HepG2 (cell line): Measurements from ENCODE around the gene CNTD1. TPM values are rescaled to one million over a fixed set of nuclear protein-coding genes. Genes with fewer than 3 reads are reported as not detected.

Experiments
- ATAC-seq: fragments of 200-7000 bp; cut with Tn5 transposase; 3 replicates; pipeline ENCODE4 v1.9.1; 2020; ENCODE audit warnings: mild to moderate bottlenecking, moderate library complexity
- BruUV-seq: library from RNA; stranded (reverse); fragments of 400-500 nt; replicated peaks from 2 replicates; lab custom pipeline; 2021; lab: Mats Ljungman, UMichigan
- CTCF ChIA-PET: fragments of 300-600 bp; formaldehyde crosslinking; extraction: SDS; loops from one replicate; lab custom pipeline; 2021; ENCODE audit warnings: low total read pairs, inconsistent platforms, low intra/inter-chr PET ratio; lab: Yijun Ruan, JAX
- POLR2A ChIA-PET: fragments of 350-600 bp; sonication (Branson Sonifier 250); formaldehyde crosslinking; loops from one replicate; lab custom pipeline; 2020; ENCODE audit warnings: antibody characterized with exemption, inconsistent platforms; lab: Yijun Ruan, JAX
- DNase-seq: peaks from one replicate; pipeline ENCODE4 v3.0.0-alpha.2; 2015; ENCODE audit warnings: low spot score
- FAIRE-seq: peaks from 3 replicates; lab custom pipeline; 2011; peaks lifted over from hg19 to GRCh38; lab: Jason Lieb, UNC
- H2AFZ ChIP-seq: one replicate; pipeline ENCODE4 v1.6.1; 2011; ENCODE audit warnings: low read length, inconsistent platforms
- H3K27ac ChIP-seq: fragments of 300-600 bp; 3 replicates; pipeline ENCODE4 v1.8.0; 2011; ENCODE audit warnings: mixed run types, mild to moderate bottlenecking, mixed read lengths, low read length, inconsistent platforms; ENCODE audit not compliant: insufficient read depth; ENCODE audit errors: extremely low read length
- H3K27me3 ChIP-seq, 2 experiments: fragments of 200-600 bp in 1 of 2; 2 replicates in 1 of 2; 3 replicates in 1 of 2; pipeline versions ENCODE4 v1.6.0 to v1.8.0; 2011; ENCODE audit warnings: low read length in 2 of 2, mild to moderate bottlenecking in 2 of 2, moderate library complexity in 2 of 2, inconsistent platforms in 1 of 2; ENCODE audit not compliant: insufficient read depth in 2 of 2, control insufficient read depth in 1 of 2
- H3K36me3 ChIP-seq, 2 experiments: fragments of 200-600 bp in 1 of 2; replicated peaks in 1 of 2; 2 replicates in 1 of 2; 3 replicates in 1 of 2; pipeline versions ENCODE4 v1.5.1 to v1.8.0; 2011; ENCODE audit warnings: low read length in 2 of 2, inconsistent platforms in 1 of 2; ENCODE audit not compliant: insufficient read depth in 2 of 2, control insufficient read depth in 1 of 2
- H3K4me1 ChIP-seq: 2 replicates; pipeline ENCODE4 v1.5.1; 2012; ENCODE audit warnings: low read length, inconsistent platforms; ENCODE audit not compliant: insufficient read depth
- H3K4me2 ChIP-seq: 2 replicates; pipeline ENCODE4 v1.6.0; 2011; ENCODE audit warnings: low read depth, low read length, inconsistent platforms
- H3K4me3 ChIP-seq, 3 experiments: fragments of 200-600 bp in 1 of 3; sonication (generic), shearing (Covaris generic) in 1 of 3; replicated peaks in 1 of 3; 2 replicates each; pipeline ENCODE4 v1.5.1; 2011 to 2016; ENCODE audit warnings: low read length in 3 of 3, inconsistent platforms in 2 of 3, low read depth in 2 of 3, mild to moderate bottlenecking in 2 of 3, control low read depth in 1 of 3, mixed read lengths in 1 of 3; ENCODE audit not compliant: insufficient read depth in 1 of 3
- H3K79me2 ChIP-seq: one replicate; pipeline ENCODE4 v1.6.1; 2011; ENCODE audit warnings: low read length, inconsistent platforms; ENCODE audit not compliant: insufficient read depth
- H3K9ac ChIP-seq: 2 replicates; pipeline ENCODE4 v1.6.0; 2011; ENCODE audit warnings: mild to moderate bottlenecking, low read depth, low read length, inconsistent platforms; ENCODE audit not compliant: insufficient read depth
- H3K9me3 ChIP-seq: 2 replicates; pipeline ENCODE4 v1.5.1; 2012; ENCODE audit warnings: mild to moderate bottlenecking, low read length
- H4K20me1 ChIP-seq: 2 replicates; pipeline ENCODE4 v1.6.0; 2011; ENCODE audit warnings: inconsistent platforms, mild to moderate bottlenecking, low read length, moderate library complexity; ENCODE audit not compliant: insufficient read depth
- EP300 ChIP-seq, 3 experiments: sonication (generic) in 1 of 3; formaldehyde crosslinking in 1 of 3; IDR thresholded peaks; 2 replicates each; pipeline versions ENCODE4 v1.5.1 to v1.6.1; 2011 to 2020; ENCODE audit warnings: low read depth in 2 of 3, low read length in 2 of 3, borderline replicate concordance in 1 of 3, improper control_type of control experiment in 1 of 3, mild to moderate bottlenecking in 1 of 3, missing genetic modification reagents in 1 of 3, moderate library complexity in 1 of 3
- GABPA ChIP-seq, 2 experiments: IDR thresholded peaks; 2 replicates each; pipeline ENCODE4 v1.6.1; 2011 to 2016; ENCODE audit warnings: low read depth in 2 of 2, low read length in 1 of 2, missing biosample characterization in 1 of 2, missing genetic modification characterization in 1 of 2
- HNF4A ChIP-seq: sonication (generic); formaldehyde crosslinking; IDR thresholded peaks from 2 replicates; pipeline ENCODE4 v1.4.0; 2020; ENCODE audit warnings: missing genetic modification reagents
- MATR3 ChIP-seq: sonication (generic); formaldehyde crosslinking; IDR thresholded peaks from 2 replicates; pipeline ENCODE4 v1.4.0; 2020; ENCODE audit warnings: missing genetic modification reagents
- MBD4 ChIP-seq: IDR thresholded peaks from 2 replicates; pipeline ENCODE4 v1.6.1; 2012; ENCODE audit warnings: low read length, inconsistent platforms, borderline replicate concordance
- MEF2D ChIP-seq: sonication (generic); formaldehyde crosslinking; IDR thresholded peaks from 2 replicates; pipeline ENCODE4 v1.5.1; 2020; ENCODE audit warnings: mild to moderate bottlenecking, missing genetic modification reagents
- NFYC ChIP-seq: IDR thresholded peaks from 2 replicates; pipeline ENCODE4 v1.6.1; 2016; ENCODE audit warnings: missing genetic modification reagents, missing compliant biosample characterization
- NR1H2 ChIP-seq: sonication (generic); formaldehyde crosslinking; IDR thresholded peaks from 2 replicates; pipeline ENCODE4 v1.8.1; 2022; ENCODE audit warnings: low read depth, missing genetic modification reagents, borderline replicate concordance
- NR2F6 ChIP-seq, 2 experiments: IDR thresholded peaks; 2 replicates each; pipeline ENCODE4 v1.6.1; 2016; ENCODE audit warnings: antibody characterized with exemption in 1 of 2, mild to moderate bottlenecking in 1 of 2
- PRDM4 ChIP-seq: sonication (generic); formaldehyde crosslinking; IDR thresholded peaks from 2 replicates; pipeline ENCODE4 v1.9.0; 2021; ENCODE audit warnings: missing genetic modification reagents, borderline replicate concordance
- RARA ChIP-seq: IDR thresholded peaks from 2 replicates; pipeline ENCODE4 v1.6.1; 2016; ENCODE audit warnings: missing genetic modification reagents, missing compliant biosample characterization
- RXRB ChIP-seq: IDR thresholded peaks from 2 replicates; pipeline ENCODE4 v1.6.1; 2016; ENCODE audit warnings: borderline replicate concordance, missing genetic modification reagents, missing compliant biosample characterization
- SMYD3 ChIP-seq: sonication (generic); formaldehyde crosslinking; IDR thresholded peaks from 2 replicates; pipeline ENCODE4 v1.8.1; 2023; ENCODE audit warnings: mild to moderate bottlenecking, missing genetic modification reagents
- ZC3H13 ChIP-seq: sonication (generic); formaldehyde crosslinking; IDR thresholded peaks from 2 replicates; pipeline ENCODE4 v1.8.1; 2023; ENCODE audit warnings: mild to moderate bottlenecking, missing genetic modification reagents, moderate library complexity
- ZEB1 ChIP-seq: IDR thresholded peaks from 2 replicates; pipeline ENCODE4 v1.6.1; 2012; ENCODE audit warnings: mild to moderate bottlenecking, low read depth, inconsistent platforms; ENCODE audit not compliant: insufficient replicate concordance
- ZNF567 ChIP-seq: sonication (generic); formaldehyde crosslinking; IDR thresholded peaks from 2 replicates; pipeline ENCODE4 v1.8.1; 2023; ENCODE audit warnings: mild to moderate bottlenecking, missing genetic modification reagents, borderline replicate concordance
- WGBS: methylation state at CpG from one replicate; pipeline ENCODE4 v1.1.6; 2017; ENCODE audit warnings: low lambda C conversion rate; 5-methylcytosine and 5-hydroxymethylcytosine counted together
- in situ Hi-C: cut with HindIII; loops from 2 replicates; pipeline ENCODE4 v1.10.0; 2017; ENCODE audit warnings: low pct_unique_long_range_greater_than_20kb; ENCODE audit not compliant: extremely low pct_ligation_motif_present
- intact Hi-C: fragments of 100-400 bp; cut with micrococcal nuclease; formaldehyde crosslinking; loops from one replicate; pipeline ENCODE4 v1.10.0; 2022; ENCODE audit not compliant: unreplicated experiment
- polyA plus RNA-seq, 8 experiments: library from polyadenylated mRNA; depleted of rRNA in 3 of 8; stranded (reverse) in 7 of 8; unstranded in 1 of 8; fragments of >200 nt; fragmentation: Illumina TruSeq in 4 of 8; extraction: Trizol in 4 of 8; gene quantifications; 2 replicates each; pipeline versions ENCODE4 v1.2.1 to v1.2.3, GENCODE V29; 2011 to 2016; ENCODE audit warnings: low read depth in 4 of 8, missing spikeins in 1 of 8, mixed read lengths in 1 of 8; ENCODE audit not compliant: insufficient read depth in 1 of 8
- total RNA-seq, 5 experiments: library from RNA; depleted of rRNA; stranded (reverse); fragments of >200 nt; fragmentation: Illumina TruSeq; extraction: Trizol; gene quantifications; 2 replicates each; pipeline ENCODE4 v1.2.3, GENCODE V29; 2016; ENCODE audit warnings: low read depth in 1 of 5

CNTD1 gene
- total and polyA plus RNA-seq, 2 of the 13 experiments (the other 11 are each of a cell fraction or from before 2014, with no cell fraction given), result 0.11 to 0.15 TPM

- no peak for ATAC-seq
- TF ChIP-seq PRDM4 (CRISPR knock-in tag) (no peak), ZNF567 (CRISPR knock-in tag) (no peak), SMYD3 (CRISPR knock-in tag) (no peak), GABPA (IDR thresholded peaks at IDR 0.05; ENCODE audit: low read depth, low read length) (no peak), GABPA (CRISPR knock-in tag; IDR thresholded peaks at IDR 0.05; ENCODE audit: low read depth) (peak; percentile 61), RXRB (CRISPR knock-in tag) (peak; percentile 62), EP300 (IDR thresholded peaks at IDR 0.05; ENCODE audit: low read depth in 2 of 2, low read length in 2 of 2) (peak in 1 of 2 experiments; percentile 50; a peak in 1 of 4 replicates), EP300 (CRISPR knock-in tag; IDR thresholded peaks at IDR 0.05; ENCODE audit: borderline replicate concordance) (no peak), NFYC (no peak), ZC3H13 (CRISPR knock-in tag) (no peak), MBD4 (no peak), ZEB1 (no peak), HNF4A (CRISPR knock-in tag) (peak; percentile 42), RARA (CRISPR knock-in tag) (peak; percentile 87), MATR3 (CRISPR knock-in tag) (no peak), NR2F6 (IDR thresholded peaks at IDR 0.05) (peak; percentile 91), NR2F6 (CRISPR knock-in tag; IDR thresholded peaks at IDR 0.05) (peak; percentile 90), MEF2D (CRISPR knock-in tag) (peak; percentile 62; the same call in 1 of the 2 replicates), NR1H2 (CRISPR knock-in tag) (no peak)
These were observed 23.0 kb upstream of the CNTD1 start for GRCh38 chr17:42775534-42776098.

More at GRCh38 chr17:42775534-42776098, 23.0 kb upstream of the CNTD1 start:
- in situ Hi-C loops, result no loop called here
- Histone ChIP-seq H3K79me2 (peaks cover 25% of the 10 kb centered on the region), H3K4me2 (peak overlapping the region; percentile 48), H3K27me3 (no peaks in the 10 kb centered on the region; a peak in 1 of 5 replicates), H3K4me1 (peaks cover 72% of the 10 kb centered on the region), H4K20me1 (no peaks in the 10 kb centered on the region), H3K9ac (0 out of 2 replicates have a peak overlapping the region, but pooled peaks have one; percentile 16), H3K9me3 (no peaks in the 10 kb centered on the region), H3K4me3 (no peak overlapping the region), H3K36me3 (peaks cover 5 to 20% of the 10 kb centered on the region in 2 experiments; a peak in 4 of 5 replicates), H3K27ac (peak overlapping the region; percentile 66), H2AFZ (no peak overlapping the region)
- no peak for FAIRE-seq
- ChIA-PET POLR2A (interaction anchor here (0.8 to 8.4 kb wide), 3 partner anchors 14 to 58 kb away, joined by 7 to 278 read pairs (median 53); partner anchors contain the start of genes CNTD1, COA3, PSME3 and RAMP2), CTCF (no interaction called here)
- intact Hi-C loops, result no loop called here
- DNase-seq, result peak; percentile 53
- no TSS peak for BruUV-seq
- 46% methylated on average over 3 of the region's 3 CpGs for WGBS
